NCI-H1694 treated with DMSO at 0.1 percent for 48 hours (cell line): Measurements from ENCODE around the gene SLC46A1.
"Not testable (repeated sequence)": the region's sequence is repeated elsewhere in the genome, so short reads cannot be mapped to it uniquely, and the experiment has no call there.

Experiments used
- DNase-seq: peaks from one replicate; lab custom pipeline; 2025; lab: John Stamatoyannopoulos, UW

The SLC46A1 gene

DNA sequence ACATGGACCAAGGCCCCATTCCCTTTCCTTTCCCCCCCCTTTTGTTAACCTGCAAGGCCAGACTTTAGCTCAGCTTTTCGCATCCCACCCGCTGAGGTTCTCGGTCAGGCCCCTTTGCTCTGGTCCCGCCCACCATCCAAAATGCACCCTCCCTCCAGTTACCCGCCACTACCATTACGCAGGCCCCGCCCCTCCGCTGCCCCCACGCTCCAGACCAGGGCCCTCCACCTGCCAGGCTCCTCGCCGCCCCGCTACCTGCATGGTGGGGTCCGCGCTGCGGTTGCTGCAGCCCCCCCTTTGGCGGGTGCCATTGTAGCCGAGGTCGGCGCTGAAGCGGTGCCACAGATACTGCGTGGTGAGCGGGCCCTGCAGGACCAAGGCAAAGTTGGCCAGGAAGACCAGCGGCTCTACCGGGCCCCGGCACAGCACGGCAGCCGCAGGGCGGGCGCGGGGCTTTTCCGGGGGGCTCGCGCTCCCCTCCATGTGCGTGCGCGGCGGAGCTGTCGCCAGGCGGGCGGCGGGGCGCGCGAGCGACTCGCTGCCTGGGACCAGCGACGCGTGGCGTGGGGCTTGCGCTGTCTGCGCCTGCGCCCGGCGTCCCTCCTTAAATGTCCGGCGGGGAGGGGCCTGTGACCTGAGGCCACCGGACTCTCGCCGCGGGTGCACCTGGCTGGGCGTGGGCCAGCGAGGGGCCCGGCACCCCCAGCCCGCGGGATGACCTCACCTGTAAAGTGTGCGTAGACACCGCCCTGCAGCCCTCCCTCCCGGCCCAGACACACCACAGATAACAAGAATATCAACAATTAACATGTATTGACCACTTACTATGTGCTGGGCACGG, at the start of gene SLC46A1:
SLC46A1 (minus strand) TSS at position 581 of the 841 bp plus-strand sequence; CDS start at position 483, 98 bp downstream.
- DNase-seq: peak; percentile 45

- no peak for DNase-seq
Observed at GRCh38 chr17:28449859-28450258, 43.8 kb upstream of the SLC46A1 start.

- DNase-seq: no peak
Observed at GRCh38 chr17:28447396-28447760, 41.4 kb upstream of the SLC46A1 start.

GRCh38 chr17:28446716-28447395, 40.8 kb upstream of the SLC46A1 start:
- no peak for DNase-seq

DNA sequence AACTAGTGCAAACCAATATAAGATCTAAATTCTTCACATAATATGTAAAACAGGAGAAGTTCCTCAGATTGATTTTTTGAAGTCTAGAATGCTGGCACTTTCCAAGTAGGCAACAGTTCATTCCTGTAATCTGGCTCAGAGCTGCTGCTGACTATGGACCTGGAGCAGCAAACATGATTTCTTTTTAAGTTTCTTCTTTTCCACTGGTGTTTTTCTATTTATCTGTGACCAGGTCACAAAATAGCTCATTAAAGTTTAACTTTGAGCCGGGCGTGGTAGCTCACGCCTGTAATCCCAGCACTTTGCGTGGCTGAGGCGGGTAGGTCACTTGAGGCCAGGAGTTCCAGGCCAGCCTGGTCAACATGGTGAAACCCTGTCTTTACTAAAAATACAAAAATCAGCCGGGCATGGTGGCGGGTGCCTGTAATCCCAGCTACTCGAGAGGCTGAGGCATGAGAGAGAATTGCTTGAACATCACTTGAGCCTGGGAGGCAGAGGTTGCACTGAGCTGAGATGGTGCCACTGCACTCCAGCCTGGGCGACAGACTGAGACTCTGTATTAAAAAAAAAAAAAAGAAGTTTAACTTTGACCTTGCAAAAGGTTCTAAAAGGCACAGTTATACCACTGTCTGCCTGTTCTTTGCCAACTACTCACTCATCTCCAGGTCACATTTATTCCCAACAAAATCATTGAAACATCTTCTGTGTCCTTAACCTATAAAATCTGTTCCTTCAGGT, 38.1 kb upstream of the SLC46A1 start:
- no peak for DNase-seq

- not testable (repeated sequence) for DNase-seq
Observed at GRCh38 chr17:28434326-28434725, 28.3 kb upstream of the SLC46A1 start.

- DNase-seq: no peak
Observed at GRCh38 chr17:28433721-28434120, 27.7 kb upstream of the SLC46A1 start.

- DNase-seq: not testable (repeated sequence)
Observed at GRCh38 chr17:28427982-28428381, 22.0 kb upstream of the SLC46A1 start.

GRCh38 chr17:28427371-28427770, 21.4 kb upstream of the SLC46A1 start:
- peak; percentile 99 for DNase-seq

- no peak for DNase-seq
Observed at GRCh38 chr17:28426081-28426519, 20.1 kb upstream of the SLC46A1 start.

DNA sequence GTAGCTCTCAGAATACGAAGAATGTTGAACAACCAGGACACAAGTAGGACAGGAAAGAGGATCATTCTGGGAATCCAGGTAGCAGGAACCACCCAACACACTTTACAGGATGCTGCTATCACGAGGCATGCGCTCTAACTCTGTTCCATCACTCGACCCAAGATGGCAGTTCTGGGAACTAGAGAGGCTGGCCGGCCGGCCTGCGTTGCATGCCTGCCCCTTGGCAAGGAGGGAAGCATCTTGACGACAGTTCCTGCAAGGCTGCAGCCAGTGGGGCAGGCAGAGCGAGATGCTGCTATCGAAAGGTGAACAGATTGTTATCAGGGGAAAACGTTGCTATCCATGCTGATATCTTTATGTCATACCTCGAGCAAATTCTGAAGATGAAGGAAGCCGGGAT, 19.2 kb upstream of the SLC46A1 start:
- DNase-seq: no peak

GRCh38 chr17:28421787-28422305, 15.8 kb upstream of the SLC46A1 start:
- no peak for DNase-seq

DNA sequence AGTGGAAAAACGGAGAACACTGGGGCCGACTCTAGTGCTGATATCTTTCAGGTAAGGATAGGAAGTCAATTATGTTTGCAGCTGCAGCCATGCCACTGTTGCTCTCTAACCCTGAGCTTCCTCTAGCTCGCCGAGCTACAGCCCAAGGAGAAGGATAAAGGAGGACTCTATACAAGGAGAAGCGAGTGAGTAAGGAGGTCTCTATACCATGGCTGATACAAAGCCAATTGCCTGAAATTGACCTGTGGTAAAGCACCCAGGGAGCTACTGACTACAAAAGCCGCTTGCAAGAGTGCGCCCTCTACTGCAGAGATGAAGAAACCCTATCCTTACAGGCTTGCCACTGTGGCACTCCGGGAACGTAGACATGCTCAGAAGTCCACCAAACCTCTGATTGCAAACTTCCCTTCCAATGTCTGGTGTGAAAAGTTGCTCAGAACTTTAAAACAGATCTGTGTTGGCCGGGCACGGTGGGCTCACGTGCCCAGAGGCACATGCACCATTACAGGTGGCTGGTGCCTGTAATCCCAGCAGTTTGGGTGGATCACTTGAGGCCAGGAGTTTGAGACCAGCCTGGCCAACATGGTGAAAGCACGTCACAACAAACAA, 10.8 kb upstream of the SLC46A1 start:
- DNase-seq: peak; percentile 86

GRCh38 chr17:28415886-28416285, 9.9 kb upstream of the SLC46A1 start:
- no peak for DNase-seq

DNA sequence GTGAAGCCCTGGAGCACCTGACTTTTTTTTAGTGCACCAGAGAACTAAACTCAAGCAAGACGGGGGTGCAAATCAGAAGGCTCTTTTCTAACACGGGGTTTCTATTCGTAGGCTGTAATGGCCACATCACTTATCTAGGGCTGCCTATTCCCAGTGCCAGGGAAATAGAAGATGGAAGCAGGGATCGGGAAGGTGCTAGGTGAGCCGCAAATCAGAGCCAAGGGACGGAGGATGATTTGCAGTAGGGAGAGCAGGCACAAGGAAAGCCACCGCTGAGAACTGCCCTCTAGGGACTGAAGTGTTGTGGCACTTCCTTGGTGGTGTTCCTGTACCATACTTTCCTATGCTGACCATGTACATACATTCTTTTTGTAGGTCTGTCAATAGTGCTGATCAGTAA, 7.8 kb upstream of the SLC46A1 start:
- DNase-seq: no peak

GRCh38 chr17:28412099-28412498, 6.1 kb upstream of the SLC46A1 start:
- DNase-seq: no peak

DNA sequence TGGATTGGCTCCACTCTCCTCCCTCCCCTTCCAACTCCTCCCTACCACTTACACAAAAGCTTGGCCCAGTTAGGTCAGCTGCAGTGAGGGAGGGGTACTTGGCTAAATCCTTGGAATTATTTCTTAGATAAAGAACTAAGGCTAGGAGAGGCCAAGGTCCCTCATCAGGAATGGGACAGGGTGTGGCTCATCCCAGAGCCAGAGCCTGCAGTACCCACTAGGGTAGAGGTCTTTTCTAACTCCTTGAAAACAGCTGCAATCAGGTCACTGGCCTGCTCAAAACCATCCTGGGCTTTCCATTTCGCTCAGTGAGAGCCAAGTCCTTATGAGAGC, 1.9 kb upstream of the SLC46A1 start:
- DNase-seq: no peak

DNA sequence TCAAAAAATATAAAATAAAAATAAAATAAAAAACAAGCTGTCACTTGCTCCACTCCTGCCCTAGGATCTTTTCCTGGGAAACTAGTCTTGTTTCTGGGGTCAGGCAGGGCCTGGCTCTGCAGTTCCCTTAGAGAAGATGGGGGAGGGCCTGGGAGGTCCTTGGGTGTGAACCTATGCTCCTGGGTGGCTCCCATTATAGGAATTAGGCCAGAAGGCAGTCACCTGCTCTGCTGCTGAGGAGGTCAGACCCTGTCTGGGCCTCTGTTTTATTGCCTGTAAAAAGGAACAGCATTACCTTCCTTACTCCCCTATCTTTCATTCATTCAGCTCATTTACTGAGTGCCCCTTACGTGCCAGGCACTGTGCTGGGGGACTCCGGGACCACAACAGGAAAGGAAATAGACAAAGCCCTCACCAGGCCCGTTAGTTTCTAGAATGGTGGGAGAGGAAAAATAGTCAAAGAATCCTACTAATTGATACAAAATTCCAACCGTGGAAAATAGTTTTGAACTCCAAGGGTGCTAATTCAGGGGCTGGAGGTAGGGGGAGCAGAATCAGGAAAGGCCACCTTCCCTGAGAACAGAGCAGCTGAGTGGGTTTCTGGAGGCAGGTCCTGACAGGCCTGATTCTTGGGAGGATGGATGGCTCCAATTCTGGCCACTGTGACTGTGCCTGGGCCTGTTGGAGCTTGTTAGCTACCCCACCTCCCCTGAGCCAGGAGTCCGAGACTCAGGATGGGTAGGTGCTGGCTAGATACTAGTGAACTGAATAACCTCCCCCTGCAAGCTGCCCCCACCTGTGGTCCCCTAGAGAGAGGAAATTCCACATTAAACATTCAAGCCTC, 1.3 kb upstream of the SLC46A1 start:
- peak; percentile 74 for DNase-seq

DNA sequence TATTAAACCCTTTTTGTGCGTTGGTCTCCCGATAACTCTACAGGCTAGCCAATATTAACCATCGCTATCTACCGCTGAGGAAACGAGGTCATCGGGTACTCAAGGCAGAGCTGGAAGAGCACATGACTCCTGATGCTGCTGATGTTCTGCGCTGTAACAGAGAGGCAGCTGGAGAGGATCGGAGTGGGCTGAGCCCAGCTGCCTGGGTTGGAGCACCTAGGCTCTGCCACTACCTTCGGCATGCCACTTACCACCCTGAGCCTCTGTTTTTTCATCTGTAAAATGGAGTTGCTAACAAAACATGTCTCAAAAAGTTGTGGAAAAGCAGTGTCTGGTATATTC, 432 bp upstream of the SLC46A1 start:
- peak; percentile 38 for DNase-seq

DNA sequence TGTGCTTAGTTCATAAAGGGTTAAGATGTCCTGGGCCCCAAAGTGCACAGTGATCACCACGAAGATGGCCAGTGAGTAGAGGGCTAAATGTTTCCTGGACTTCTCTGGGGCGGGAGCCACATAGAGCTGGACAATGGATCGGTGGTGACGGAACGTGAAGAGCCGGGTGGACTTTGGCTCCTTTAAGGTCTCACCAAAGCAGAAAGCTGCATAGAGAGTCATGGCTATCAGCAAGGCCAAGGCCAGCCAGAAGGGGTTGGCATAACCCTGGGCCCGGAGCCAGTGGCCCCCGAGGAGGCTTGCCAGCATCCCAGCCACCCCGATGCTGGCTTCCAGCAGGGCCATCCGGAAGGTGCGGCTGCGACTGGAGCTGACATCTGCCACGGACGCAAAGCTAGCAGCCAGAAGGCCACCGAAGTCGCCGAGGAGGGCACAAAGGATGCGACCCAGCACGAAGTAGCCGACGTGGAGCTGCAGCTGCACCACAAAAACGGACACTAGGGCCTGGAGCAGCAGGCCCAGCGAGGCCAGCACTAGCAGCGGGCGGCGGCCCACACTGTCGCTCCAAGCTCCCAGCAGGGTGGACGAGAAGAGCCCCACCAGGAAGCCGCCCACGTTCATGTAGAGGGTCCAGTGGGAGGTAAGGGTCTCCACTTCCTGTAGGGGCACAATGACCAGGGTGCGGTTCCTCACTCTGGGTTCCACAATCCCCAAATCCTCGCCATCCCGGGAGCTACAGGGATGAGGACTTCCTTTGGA, 1.0 kb downstream of the SLC46A1 start:
- DNase-seq: no peak

GRCh38 chr17:28404461-28404811, 1.6 kb downstream of the SLC46A1 start:
- no peak for DNase-seq
